ENCODE measurements around the gene XAGE3. TPM values are rescaled to one million over a fixed set of nuclear protein-coding genes. Genes with fewer than 3 reads are reported as not detected.
"Not testable (repeated sequence)": the region's sequence is repeated elsewhere in the genome, so short reads cannot be mapped to it uniquely, and the experiment has no call there.

XAGE3 gene, protein sequence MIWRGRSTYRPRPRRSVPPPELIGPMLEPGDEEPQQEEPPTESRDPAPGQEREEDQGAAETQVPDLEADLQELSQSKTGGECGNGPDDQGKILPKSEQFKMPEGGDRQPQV
- not detected in 2 replicates for total RNA-seq (2014; rRNA removed; shearing (Covaris generic))

DNA sequence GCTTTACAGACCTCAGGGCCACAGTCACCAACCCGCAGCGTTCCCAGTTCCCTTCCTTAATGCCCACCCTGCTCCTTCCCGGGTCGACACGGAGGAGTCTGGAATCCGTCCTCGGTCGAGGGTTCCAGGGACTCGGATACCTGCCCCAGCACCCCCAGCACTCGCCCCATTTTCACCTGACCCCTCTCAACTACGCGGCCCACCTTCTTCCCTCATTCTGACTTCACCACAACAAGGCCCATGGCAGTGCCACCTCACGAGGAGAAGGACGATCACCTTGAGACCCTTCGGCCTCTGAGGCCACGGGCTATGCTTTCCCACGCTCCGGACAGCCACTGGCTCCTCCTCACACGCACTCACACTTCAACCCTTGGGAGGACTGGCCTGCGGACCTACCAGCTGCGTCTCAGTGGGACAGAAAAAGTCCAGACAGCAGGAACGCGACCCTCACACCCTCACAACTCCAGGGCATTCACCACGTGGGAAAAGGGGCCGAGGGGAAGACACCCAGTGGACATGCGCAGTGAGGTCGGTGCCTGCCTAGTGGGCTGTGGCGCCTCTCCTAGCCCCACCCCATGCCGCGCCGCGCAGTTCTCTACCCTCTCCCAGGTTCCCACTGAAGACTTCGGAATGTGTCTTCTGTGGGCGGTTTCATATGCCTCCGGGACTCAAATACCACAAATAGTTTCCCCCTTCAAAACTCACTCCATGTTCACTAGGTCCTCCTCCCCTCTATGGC is at the start of gene XAGE3:
TSS of gene XAGE3 (minus strand) at position 474 of the 739 bp plus-strand sequence. CDS start 950 bp downstream, outside the sequence.
- DNase-seq (ENCODE audit: low read depth): no peak

GRCh38 chrX:52914704-52915103 is 46.8 kb upstream of the XAGE3 start:
- DNase-seq (ENCODE audit: low read depth): not testable (repeated sequence)

GRCh38 chrX:52913681-52914080 is 45.8 kb upstream of the XAGE3 start:
- DNase-seq (ENCODE audit: low read depth): not testable (repeated sequence)

- DNase-seq (ENCODE audit: low read depth): not testable (repeated sequence)
Measured at GRCh38 chrX:52909313-52909969, 41.6 kb upstream of the XAGE3 start.

DNA sequence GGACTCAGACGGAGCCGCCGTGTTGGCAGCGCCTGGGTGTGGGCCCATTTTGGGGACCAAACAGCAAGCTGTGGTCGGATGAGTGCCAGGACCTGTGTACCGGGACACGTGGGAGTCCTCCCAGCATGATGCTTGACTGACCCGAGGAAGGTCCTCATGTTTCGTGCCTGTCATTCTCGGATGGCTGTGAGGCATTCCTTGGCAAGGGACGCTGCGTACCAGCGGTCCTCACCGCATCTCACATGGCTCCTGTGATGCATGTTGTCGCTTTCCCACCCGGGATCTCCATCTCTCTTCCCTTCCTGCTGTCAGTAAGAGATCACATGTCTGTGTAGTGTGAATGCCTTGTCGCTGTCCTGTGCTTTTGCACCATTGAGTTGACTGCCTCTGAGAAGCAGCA is 40.0 kb upstream of the XAGE3 start:
- DNase-seq (ENCODE audit: low read depth): not testable (repeated sequence)

- DNase-seq (ENCODE audit: low read depth): not testable (repeated sequence)
Measured at GRCh38 chrX:52907137-52907536, 39.3 kb upstream of the XAGE3 start.

GRCh38 chrX:52906072-52906471 is 38.2 kb upstream of the XAGE3 start:
- DNase-seq (ENCODE audit: low read depth): not testable (repeated sequence)

DNA sequence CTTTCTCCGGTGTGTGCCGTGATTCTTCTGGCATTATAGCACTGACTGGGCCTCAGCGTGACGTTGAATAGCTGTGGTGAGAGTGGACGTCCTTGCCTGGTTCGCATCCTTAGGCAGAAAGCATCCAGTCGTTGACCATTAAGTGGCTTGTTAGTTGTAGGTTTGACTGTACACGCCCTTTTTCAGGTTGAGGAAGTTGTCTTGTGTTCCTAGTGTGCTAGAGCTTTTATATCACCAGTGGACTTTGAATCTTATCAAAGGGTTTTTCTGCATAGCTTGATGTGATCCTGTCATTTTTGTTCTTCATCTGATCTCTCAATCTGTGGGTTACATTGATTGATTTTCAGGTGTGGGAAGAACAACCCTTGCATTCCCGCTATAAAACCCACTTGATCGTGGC is 37.6 kb upstream of the XAGE3 start:
- not testable (repeated sequence) for DNase-seq (ENCODE audit: low read depth)

DNA sequence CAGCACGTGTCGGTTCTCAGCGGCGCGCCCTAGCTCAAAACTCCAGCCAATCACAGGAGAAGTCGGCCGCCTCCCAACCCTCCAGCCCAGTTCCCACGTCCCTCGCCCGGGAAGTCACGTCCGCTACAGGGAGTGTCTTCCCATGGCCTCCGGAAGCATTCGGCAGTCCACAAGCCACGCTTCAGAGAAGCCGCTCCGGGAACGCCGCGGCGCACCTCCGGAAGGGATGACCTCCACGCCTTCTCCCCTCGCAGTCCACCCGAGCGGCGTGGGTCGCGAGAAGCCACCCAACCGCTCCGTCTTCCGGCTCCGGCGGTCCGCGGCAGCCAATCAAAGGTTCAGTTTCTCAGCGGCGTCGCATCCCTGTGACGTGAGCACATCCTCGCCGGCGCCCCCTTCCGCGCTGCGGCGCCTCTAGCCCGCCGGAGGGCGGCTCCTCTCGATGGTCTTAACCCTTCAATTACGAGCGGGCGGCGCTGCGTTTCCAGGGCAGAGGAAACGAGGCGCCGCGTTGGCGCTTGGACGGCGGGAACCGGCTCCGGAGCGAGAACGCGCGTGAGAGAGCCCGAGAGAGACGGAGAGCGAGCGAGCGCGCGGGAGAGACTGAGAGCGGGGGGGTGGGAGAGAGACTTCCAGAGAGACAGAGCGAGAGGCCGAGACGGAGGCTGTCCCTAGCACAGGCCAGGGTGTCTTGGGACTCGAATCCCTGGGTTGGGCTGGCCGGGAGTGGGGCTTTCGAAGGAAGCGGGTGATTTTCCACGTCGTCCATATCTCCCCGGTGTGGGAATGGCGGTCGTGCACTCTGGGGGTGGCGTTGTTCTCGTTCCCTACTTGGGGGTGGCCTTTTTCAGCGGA is 29.2 kb upstream of the XAGE3 start, which contains the start of gene FAM156B:
TSS of gene FAM156B (plus strand) at position 476 of the 855 bp plus-strand sequence. CDS start 9,896 bp downstream, outside the sequence.
- DNase-seq (ENCODE audit: low read depth): not testable (repeated sequence)

- DNase-seq (ENCODE audit: low read depth): not testable (repeated sequence)
Measured at GRCh38 chrX:52896438-52896837, 28.6 kb upstream of the XAGE3 start.

DNA sequence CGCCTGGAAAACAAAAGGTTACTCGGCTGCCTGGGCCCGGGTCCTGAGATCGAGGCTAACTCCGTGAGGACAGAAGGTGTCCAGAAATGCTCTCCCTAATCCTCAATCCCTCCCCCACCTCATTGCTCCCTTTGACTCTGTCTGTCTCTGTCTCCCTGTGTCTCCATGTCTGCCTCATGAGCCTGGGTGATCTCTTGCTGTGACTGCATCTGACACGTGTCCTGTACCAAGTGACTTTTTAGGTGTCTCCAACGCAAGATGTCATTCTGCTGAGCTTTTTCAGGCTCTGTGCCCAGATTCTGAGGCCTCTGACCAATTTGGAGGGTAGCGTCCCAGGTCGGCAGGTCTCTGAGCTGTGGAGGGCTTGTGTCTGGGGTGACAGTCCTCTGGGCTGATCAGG is 20.2 kb upstream of the XAGE3 start:
- not testable (repeated sequence) for DNase-seq (ENCODE audit: low read depth)

- DNase-seq (ENCODE audit: low read depth): not testable (repeated sequence)
Measured at GRCh38 chrX:52887459-52887858, 19.6 kb upstream of the XAGE3 start.

DNA sequence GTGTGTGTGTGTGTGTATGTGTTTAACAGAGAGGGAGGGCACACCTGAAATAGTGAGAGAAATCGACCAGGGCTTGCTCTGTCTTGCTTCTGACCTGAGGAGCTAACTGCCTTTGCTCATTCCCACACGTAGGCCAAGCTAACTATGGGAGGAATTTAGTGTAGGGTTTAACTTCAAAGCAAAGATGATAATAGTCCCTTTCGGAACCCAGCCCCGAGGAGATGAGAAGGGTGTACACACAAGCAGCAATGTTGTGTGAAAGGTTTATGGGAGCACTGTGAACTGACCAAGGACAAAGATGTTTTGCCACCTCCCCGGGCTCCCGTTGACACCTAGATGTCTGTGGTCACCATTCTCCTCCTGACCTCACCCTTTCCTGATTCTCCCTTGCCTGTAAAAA is 8.5 kb upstream of the XAGE3 start:
- not testable (repeated sequence) for DNase-seq (ENCODE audit: low read depth)

DNA sequence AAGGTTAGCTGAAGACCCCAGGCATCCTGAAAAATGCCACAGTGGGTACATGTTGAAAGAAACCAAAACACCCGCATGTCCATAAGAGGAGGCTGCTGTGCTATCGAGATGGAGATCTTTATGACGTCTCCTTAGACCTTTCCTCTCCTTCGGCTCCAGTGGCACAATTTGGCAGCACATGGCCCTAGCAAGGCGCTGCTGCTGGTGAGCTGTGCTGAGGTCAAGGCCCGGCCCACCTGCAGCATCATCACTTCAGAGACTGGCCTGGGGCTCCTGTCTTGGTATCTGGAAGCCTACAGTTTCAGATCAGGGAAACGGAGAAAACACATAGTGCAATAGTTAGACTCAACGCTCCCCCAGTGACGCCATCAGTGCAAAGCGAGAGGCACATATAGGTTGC is 7.6 kb upstream of the XAGE3 start:
- not testable (repeated sequence) for DNase-seq (ENCODE audit: low read depth)

- DNase-seq (ENCODE audit: low read depth): no peak
Measured at GRCh38 chrX:52874661-52875060, 6.8 kb upstream of the XAGE3 start.

- not testable (repeated sequence) for DNase-seq (ENCODE audit: low read depth)
Measured at GRCh38 chrX:52873825-52874224, 5.9 kb upstream of the XAGE3 start.

DNA sequence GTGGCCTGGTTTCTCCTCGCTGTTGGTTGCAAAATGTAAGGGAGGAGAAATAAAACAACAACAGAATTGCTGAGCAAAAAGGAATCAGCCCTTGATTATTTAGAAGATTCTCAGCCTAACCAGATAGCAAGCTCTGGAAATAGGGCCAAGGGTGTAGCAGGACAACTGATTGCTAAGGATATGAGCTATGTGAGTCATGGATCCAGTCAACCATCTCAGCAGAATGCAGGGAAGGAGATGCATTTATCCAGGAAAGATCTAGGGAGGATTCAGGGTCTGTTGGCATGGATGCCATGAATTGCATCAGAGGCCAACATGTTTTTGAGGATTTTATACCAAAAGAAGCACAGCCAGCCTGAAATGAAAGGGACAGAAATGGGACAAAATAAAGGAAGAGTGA is 2.2 kb upstream of the XAGE3 start:
- DNase-seq (ENCODE audit: low read depth): no peak

DNA sequence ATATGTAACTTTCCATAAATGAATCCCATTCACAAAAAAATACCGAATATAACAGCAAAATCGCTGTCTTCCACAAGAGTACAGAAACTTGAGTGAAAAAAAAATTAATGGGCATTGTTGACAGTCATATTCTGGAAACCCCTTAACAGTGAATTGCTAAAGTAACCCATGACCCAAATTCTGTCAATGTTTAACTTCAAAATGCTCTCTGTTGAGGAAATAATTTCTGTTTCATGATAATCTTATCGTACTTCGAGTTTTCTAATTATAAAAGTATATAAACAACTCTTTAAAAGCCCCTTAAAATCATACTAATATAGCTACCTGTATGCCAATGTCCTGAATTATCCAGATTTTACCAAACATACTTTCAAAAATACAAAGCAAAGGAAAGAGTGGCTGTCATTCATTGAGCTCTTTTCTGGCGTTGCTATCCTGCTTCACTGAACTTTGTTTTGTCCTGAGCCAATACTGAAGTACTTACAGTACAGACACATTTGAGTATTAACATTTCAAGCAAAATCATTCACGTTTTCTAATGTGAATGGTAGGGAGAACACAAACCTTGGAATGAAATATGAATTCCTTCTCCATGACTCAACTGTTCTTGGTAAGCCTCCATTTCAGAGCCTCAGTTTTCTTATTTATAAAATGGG is 2.4 kb downstream of the XAGE3 start:
- DNase-seq (ENCODE audit: low read depth): no peak

DNA sequence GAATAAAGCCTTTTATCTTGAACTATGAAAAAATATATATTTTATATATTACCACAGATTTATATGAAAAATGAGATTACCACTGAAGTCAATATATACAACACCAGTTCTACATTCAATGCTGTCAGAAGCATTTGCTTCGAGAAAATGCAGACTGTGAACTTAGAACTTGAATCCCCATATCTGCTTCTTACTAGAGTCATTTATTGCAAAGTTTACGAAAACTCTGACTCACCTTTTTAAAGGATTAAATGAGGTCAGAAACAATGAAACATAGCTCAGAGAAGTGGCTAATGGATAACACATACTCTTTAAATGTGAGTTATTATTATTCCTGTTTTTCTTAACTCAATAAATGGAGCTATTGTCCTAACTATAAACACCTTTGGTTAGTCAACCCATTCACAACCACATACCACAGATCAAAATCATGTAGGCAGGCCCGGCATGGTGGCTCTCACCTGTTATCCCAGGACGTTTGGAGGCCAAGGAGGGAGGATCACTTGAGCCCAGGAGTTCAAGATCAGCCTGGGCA is 10.8 kb downstream of the XAGE3 start:
- peak; percentile 2 for DNase-seq (ENCODE audit: low read depth)

- DNase-seq (ENCODE audit: low read depth): peak; percentile 32
Measured at GRCh38 chrX:52852110-52852860, 15.6 kb downstream of the XAGE3 start.

All from M059J (cell line).